K562 (cell line): ENCODE results near the gene ZNF565. TPM values are rescaled to one million over a fixed set of nuclear protein-coding genes. Genes with fewer than 3 reads are reported as not detected.

Source experiments
- ATAC-seq: fragments of 200-7000 bp; cut with Tn5 transposase; 3 replicates; pipeline ENCODE4 v1.9.1; 2020; ENCODE audit warnings: moderate library complexity
- BruUV-seq: library from RNA; stranded (reverse); fragments of 400-500 nt; replicated peaks from 2 replicates; lab custom pipeline; 2021; lab: Mats Ljungman, UMichigan
- CTCF ChIA-PET: fragments of 300-600 bp; formaldehyde crosslinking; extraction: SDS; loops from one replicate; lab custom pipeline; 2021; ENCODE audit warnings: low intra/inter-chr PET ratio; lab: Yijun Ruan, JAX
- POLR2A ChIA-PET: fragments of 300-600, 350-650 bp; sonication (Branson Sonifier 250); formaldehyde crosslinking; extraction: SDS; loops from one replicate; lab custom pipeline; 2021; ENCODE audit warnings: antibody characterized with exemption, inconsistent platforms; lab: Yijun Ruan, JAX
- DNase-seq, 4 experiments: peaks; one replicate each; pipeline versions ENCODE4 v3.0.0 to v3.0.0-alpha.2; 2011 to 2018; ENCODE audit warnings: low spot score in 3 of 4, mixed read lengths in 3 of 4; ENCODE audit errors: extremely low read depth in 1 of 4
- FAIRE-seq: peaks from 2 replicates; lab custom pipeline; 2011; peaks lifted over from hg19 to GRCh38; lab: Jason Lieb, UNC
- H2AFZ ChIP-seq: 2 replicates; pipeline ENCODE4 v1.6.0; 2011; ENCODE audit warnings: low read depth, low read length, control low read depth, inconsistent platforms
- H3K27ac ChIP-seq: fragments of 200-600 bp; 3 replicates; pipeline ENCODE4 v1.8.0; 2011; ENCODE audit warnings: low read depth, mild to moderate bottlenecking, control low read depth, inconsistent platforms, low read length, moderate library complexity, mixed read lengths; ENCODE audit errors: extremely low read depth
- H3K27me3 ChIP-seq, 2 experiments: fragments of 300-600 bp in 1 of 2; 2 replicates in 1 of 2; 3 replicates in 1 of 2; pipeline versions ENCODE4 v1.6.0 to v1.8.0; 2011; ENCODE audit warnings: inconsistent platforms in 2 of 2, low read length in 2 of 2, mild to moderate bottlenecking in 1 of 2, mixed read lengths in 1 of 2, moderate library complexity in 1 of 2; ENCODE audit not compliant: control insufficient read depth in 2 of 2, insufficient read depth in 2 of 2
- H3K36me3 ChIP-seq: fragments of 300-600 bp; 3 replicates; pipeline ENCODE4 v1.8.0; 2011; ENCODE audit warnings: mild to moderate bottlenecking, low read length, inconsistent platforms; ENCODE audit not compliant: control insufficient read depth, insufficient read depth
- H3K4me1 ChIP-seq, 2 experiments: fragments of 200-600 bp in 1 of 2; replicated peaks in 1 of 2; 2 replicates in 1 of 2; 3 replicates in 1 of 2; pipeline versions ENCODE4 v1.5.1 to v1.8.0; 2011; ENCODE audit warnings: inconsistent platforms in 2 of 2, low read length in 2 of 2, mild to moderate bottlenecking in 1 of 2, mixed read lengths in 1 of 2, moderate library complexity in 1 of 2; ENCODE audit not compliant: control insufficient read depth in 2 of 2, insufficient read depth in 2 of 2
- H3K4me2 ChIP-seq: 2 replicates; pipeline ENCODE4 v1.6.1; 2011; ENCODE audit warnings: low read length, control low read depth, inconsistent platforms, mixed read lengths; ENCODE audit not compliant: insufficient read depth
- H3K4me3 ChIP-seq: fragments of 200-600 bp; sonication (generic), shearing (Covaris generic); 2 replicates; pipeline ENCODE4 v1.5.1; 2016; ENCODE audit warnings: control low read depth, inconsistent platforms
- H3K79me2 ChIP-seq: fragments of 200-600 bp; 3 replicates; pipeline ENCODE4 v1.8.0; 2011; ENCODE audit warnings: low read length, inconsistent platforms; ENCODE audit not compliant: control insufficient read depth, insufficient read depth
- H3K9ac ChIP-seq, 2 experiments: 2 replicates each; pipeline versions ENCODE4 v1.6.0 to v1.6.1; 2011; ENCODE audit warnings: low read depth in 2 of 2, low read length in 2 of 2, control low read depth in 1 of 2, inconsistent platforms in 1 of 2, mild to moderate bottlenecking in 1 of 2, mixed read lengths in 1 of 2; ENCODE audit not compliant: insufficient read depth in 1 of 2
- H3K9me1 ChIP-seq: one replicate; pipeline ENCODE4 v1.6.0; 2011; ENCODE audit warnings: inconsistent platforms, mild to moderate bottlenecking, low read length, moderate library complexity; ENCODE audit not compliant: control insufficient read depth, insufficient read depth
- H3K9me3 ChIP-seq: replicated peaks from 2 replicates; pipeline ENCODE4 v1.5.1; 2011; ENCODE audit warnings: low read depth, low read length, inconsistent platforms; ENCODE audit not compliant: control insufficient read depth, insufficient read depth
- H4K20me1 ChIP-seq: replicated peaks from 2 replicates; pipeline ENCODE4 v1.6.1; 2011; ENCODE audit warnings: low read length, inconsistent platforms, mixed read lengths; ENCODE audit not compliant: control insufficient read depth, insufficient read depth
- BCL6 ChIP-seq: fragments of 250-450 bp; sonication (Bioruptor Pico); IDR thresholded peaks from 2 replicates; pipeline ENCODE4 v1.4.0; 2020
- CCNT2 ChIP-seq: IDR thresholded peaks from 2 replicates; pipeline ENCODE4 v1.6.1; 2011; ENCODE audit warnings: borderline replicate concordance, low read depth, mild to moderate bottlenecking, moderate library complexity, mixed read lengths, low read length; ENCODE audit not compliant: insufficient read length; ENCODE audit errors: extremely low read depth
- ERF ChIP-seq: fragments of 450-650 bp; formaldehyde crosslinking; IDR thresholded peaks from 2 replicates; pipeline ENCODE4 v1.4.0; 2020; ENCODE audit warnings: mild to moderate bottlenecking, mixed read lengths
- EZH2 ChIP-seq: IDR thresholded peaks from 2 replicates; pipeline ENCODE4 v1.6.1; 2012; ENCODE audit warnings: low read depth, mild to moderate bottlenecking, inconsistent platforms, low read length, borderline replicate concordance
- RBM17 ChIP-seq: fragments of 200-400 bp; formaldehyde crosslinking; IDR thresholded peaks from 2 replicates; pipeline ENCODE4 v1.6.1; 2017; ENCODE audit warnings: low read depth, mild to moderate bottlenecking, low read length, borderline replicate concordance
- RFX1 ChIP-seq: fragments of 450-650 bp; IDR thresholded peaks from 2 replicates; pipeline ENCODE4 v1.6.1; 2016; ENCODE audit warnings: mild to moderate bottlenecking, moderate library complexity
- STAG1 ChIP-seq: sonication (generic); formaldehyde crosslinking; IDR thresholded peaks from 2 replicates; pipeline ENCODE4 v1.5.0; 2020; ENCODE audit warnings: missing genetic modification reagents, borderline replicate concordance
- ZFP36 ChIP-seq: fragments of 150-350 bp; IDR thresholded peaks from 2 replicates; pipeline ENCODE4 v1.6.1; 2018; ENCODE audit warnings: low read length, low read depth; ENCODE audit not compliant: partially characterized antibody
- ZNF253 ChIP-seq: fragments of 250-450 bp; sonication (Bioruptor Pico); conservative IDR thresholded peaks from 2 replicates; pipeline ENCODE4 v1.6.1; 2021; ENCODE audit warnings: mild to moderate bottlenecking
- WGBS: fragments of 100-300 bp; shearing (Covaris generic); methylation state at CpG from one replicate; pipeline ENCODE4 v1.1.6; 2016; ENCODE audit warnings: low coverage, mixed read lengths; ENCODE audit not compliant: insufficient coverage; ENCODE audit errors: missing lambda C conversion rate; 5-methylcytosine and 5-hydroxymethylcytosine counted together
- in situ Hi-C: fragments of 300-500 bp; cut with MboI; formaldehyde crosslinking; loops from 4 replicates; pipeline ENCODE4 v1.15.0; 2018; ENCODE audit warnings: inconsistent platforms, mixed read lengths
- intact Hi-C: fragments of 100-400 bp; cut with micrococcal nuclease; formaldehyde crosslinking; loops from 2 replicates; pipeline ENCODE4 v1.14.2; 2022
- polyA plus RNA-seq, 8 experiments: library from polyadenylated mRNA; depleted of rRNA in 4 of 8; stranded (reverse) in 5 of 8; unstranded in 3 of 8; fragments of >200 nt; fragmentation: Nextera tagmentation in 2 of 8; fragmentation: Illumina TruSeq in 1 of 8; extraction: Ambion mirVana in 2 of 8; extraction: Trizol in 1 of 8; gene quantifications; 2 replicates each; pipeline versions ENCODE4 v1.2.1 to v1.2.3, GENCODE V29; 2011 to 2014; ENCODE audit warnings: inconsistent platforms in 1 of 8, missing spikeins in 1 of 8
- total RNA-seq, 7 experiments: library from RNA; depleted of rRNA in 6 of 7; stranded (reverse); fragments of >200 nt in 6 of 7; fragmentation: Illumina TruSeq in 2 of 7; extraction: Trizol in 2 of 7; gene quantifications; 2 replicates each; pipeline versions ENCODE4 v1.2.1 to v1.2.3, GENCODE V29; 2011 to 2021; ENCODE audit warnings: low replicate concordance in 1 of 7
- TF ChIP-seq, protein P1 (sequence below): sonication (generic); formaldehyde crosslinking; IDR thresholded peaks from 2 replicates; pipeline ENCODE4 v1.9.0; 2022; ENCODE audit warnings: mild to moderate bottlenecking, missing genetic modification reagents
- TF ChIP-seq, protein P2 (sequence below), 2 experiments: IDR thresholded peaks in 1 of 2; conservative IDR thresholded peaks in 1 of 2; 2 replicates each; pipeline ENCODE4 v1.6.1; 2016; ENCODE audit warnings: low read depth in 2 of 2, mild to moderate bottlenecking in 1 of 2, missing compliant biosample characterization in 1 of 2, missing genetic modification characterization in 1 of 2, moderate library complexity in 1 of 2
- TF ChIP-seq, protein P3 (sequence below): fragments of 250-450 bp; sonication (Bioruptor Pico); IDR thresholded peaks from 2 replicates; pipeline ENCODE4 v1.8.0; 2022; ENCODE audit warnings: moderate library complexity, mild to moderate bottlenecking, inconsistent platforms
- TF ChIP-seq, protein P4 (sequence below), 2 experiments: fragments of 450-650 bp; conservative IDR thresholded peaks; 2 replicates each; pipeline ENCODE4 v1.6.1; 2017; ENCODE audit warnings: mild to moderate bottlenecking in 2 of 2, moderate library complexity in 2 of 2

Gene ZNF565
- total and polyA plus RNA-seq, 9 of the 15 experiments (the other 6 are each of a cell fraction or from before 2014, with no cell fraction given) = 1.3 to 3.2 (median 2.6) TPM

DNA sequence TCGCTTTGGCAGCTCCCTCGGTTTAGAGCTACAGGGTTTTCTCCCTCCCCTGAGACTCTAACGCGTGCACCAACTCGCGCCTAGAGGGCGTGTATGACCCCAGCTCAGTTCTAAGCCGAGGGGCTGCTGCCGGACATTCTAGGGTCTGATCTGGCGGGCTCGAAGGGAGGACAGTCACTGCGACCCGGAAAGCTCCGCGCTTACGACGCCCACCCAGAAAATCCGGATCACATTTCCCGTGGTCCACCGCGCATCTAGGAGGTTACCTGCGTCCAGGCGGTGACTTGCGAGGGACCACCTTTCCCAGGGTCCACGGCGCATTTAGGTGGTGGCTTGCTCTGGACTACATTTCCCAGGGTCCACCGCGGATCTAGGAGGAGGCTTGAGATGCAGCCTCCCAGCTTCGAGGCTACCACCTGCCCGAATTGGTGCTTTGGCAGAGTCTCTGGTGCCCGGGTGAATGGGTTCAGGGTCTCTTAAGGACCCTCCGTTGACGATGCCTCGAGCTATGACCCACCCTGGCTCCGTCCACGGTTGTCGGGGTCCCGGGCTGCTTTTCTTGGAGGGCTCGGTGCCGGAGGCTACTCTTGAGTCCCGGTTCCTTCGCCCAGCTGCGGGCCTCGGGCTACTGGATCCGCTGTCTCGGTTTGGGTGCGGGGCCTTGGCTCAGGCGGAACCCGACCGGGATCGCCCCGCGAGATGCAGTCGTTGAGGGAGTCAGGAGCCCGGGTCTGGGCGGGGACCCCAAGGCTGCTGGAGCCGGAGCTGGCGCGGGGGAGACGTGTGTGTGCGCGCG, 30.9 kb upstream of the ZNF565 start (continued):
- TF ChIP-seq, protein P1, sequence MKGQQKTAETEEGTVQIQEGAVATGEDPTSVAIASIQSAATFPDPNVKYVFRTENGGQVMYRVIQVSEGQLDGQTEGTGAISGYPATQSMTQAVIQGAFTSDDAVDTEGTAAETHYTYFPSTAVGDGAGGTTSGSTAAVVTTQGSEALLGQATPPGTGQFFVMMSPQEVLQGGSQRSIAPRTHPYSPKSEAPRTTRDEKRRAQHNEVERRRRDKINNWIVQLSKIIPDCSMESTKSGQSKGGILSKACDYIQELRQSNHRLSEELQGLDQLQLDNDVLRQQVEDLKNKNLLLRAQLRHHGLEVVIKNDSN (CRISPR knock-in tag) = no peak
- no peak for TF ChIP-seq CCNT2
- no peak for TF ChIP-seq ERF (CRISPR knock-in tag)
- TF ChIP-seq RFX1 = no peak
- TF ChIP-seq, all 486 proteins: peak for 0

DNA sequence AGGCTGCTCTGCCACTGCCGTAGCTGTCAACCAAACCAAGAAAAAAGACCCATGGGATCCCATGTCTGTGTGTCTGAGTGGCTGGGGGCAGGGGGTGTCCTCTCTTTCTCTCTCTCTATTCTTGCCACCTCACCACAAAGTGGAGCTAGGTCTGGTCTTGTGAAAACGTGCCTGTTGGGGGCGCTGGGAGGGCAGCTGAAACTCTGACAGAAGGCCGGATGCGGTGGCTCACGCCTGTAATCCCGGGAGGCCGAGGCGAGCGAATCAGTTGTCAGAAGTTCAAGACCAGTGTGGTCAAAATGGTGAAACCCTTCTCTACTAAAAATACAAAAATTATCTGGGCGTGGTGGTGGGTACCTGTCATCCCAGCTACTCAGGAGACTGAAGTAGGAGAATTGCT, 29.6 kb upstream of the ZNF565 start:
- POLR2A ChIA-PET = interaction anchor here (0.6 kb wide), 1 partner anchor 230 kb away, joined by 3 read pairs; no protein-coding TSS in a partner anchor
- TF ChIP-seq ZFP36 = no peak
- no peak for TF ChIP-seq EZH2
- no peak for TF ChIP-seq RBM17
- TF ChIP-seq ZNF253 (CRISPR knock-in tag) = no peak
- TF ChIP-seq BCL6 (CRISPR knock-in tag) = no peak
- TF ChIP-seq CCNT2 = no peak
- TF ChIP-seq, protein P2, sequence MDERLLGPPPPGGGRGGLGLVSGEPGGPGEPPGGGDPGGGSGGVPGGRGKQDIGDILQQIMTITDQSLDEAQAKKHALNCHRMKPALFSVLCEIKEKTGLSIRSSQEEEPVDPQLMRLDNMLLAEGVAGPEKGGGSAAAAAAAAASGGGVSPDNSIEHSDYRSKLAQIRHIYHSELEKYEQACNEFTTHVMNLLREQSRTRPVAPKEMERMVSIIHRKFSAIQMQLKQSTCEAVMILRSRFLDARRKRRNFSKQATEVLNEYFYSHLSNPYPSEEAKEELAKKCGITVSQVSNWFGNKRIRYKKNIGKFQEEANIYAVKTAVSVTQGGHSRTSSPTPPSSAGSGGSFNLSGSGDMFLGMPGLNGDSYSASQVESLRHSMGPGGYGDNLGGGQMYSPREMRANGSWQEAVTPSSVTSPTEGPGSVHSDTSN (CRISPR knock-in tag; IDR thresholded peaks at IDR 0.05; ENCODE audit: low read depth) = no peak
- TF ChIP-seq, protein P2 (tag; conservative IDR thresholded peaks at IDR 0.05; ENCODE audit: low read depth) = no peak
- TF ChIP-seq, protein P3, sequence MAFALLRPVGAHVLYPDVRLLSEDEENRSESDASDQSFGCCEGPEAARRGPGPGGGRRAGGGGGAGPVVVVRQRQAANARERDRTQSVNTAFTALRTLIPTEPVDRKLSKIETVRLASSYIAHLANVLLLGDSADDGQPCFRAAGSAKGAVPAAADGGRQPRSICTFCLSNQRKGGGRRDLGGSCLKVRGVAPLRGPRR (CRISPR knock-in tag) = no peak
- TF ChIP-seq STAG1 = no peak
- TF ChIP-seq, protein P4, sequence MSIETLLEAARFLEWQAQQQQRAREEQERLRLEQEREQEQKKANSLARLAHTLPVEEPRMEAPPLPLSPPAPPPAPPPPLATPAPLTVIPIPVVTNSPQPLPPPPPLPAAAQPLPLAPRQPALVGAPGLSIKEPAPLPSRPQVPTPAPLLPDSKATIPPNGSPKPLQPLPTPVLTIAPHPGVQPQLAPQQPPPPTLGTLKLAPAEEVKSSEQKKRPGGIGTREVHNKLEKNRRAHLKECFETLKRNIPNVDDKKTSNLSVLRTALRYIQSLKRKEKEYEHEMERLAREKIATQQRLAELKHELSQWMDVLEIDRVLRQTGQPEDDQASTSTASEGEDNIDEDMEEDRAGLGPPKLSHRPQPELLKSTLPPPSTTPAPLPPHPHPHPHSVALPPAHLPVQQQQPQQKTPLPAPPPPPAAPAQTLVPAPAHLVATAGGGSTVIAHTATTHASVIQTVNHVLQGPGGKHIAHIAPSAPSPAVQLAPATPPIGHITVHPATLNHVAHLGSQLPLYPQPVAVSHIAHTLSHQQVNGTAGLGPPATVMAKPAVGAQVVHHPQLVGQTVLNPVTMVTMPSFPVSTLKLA (conservative IDR thresholded peaks at IDR 0.05) = no peak

More for the DNA sequence above, 29.6 kb upstream of the ZNF565 start:
- no TSS peak for BruUV-seq
- peaks cover 0 to 4% of the 10 kb centered on the region in 2 experiments; a peak in 1 of 5 replicates for H3K4me1 ChIP-seq
- no peak overlapping the region for H3K27ac ChIP-seq
- no peak for FAIRE-seq
- intact Hi-C loops (no loop called here), in situ Hi-C loops (no loop called here)
- ATAC-seq = no peak
- peaks cover 2% of the 10 kb centered on the region; the same call in 1 of the 3 replicates for H3K36me3 ChIP-seq
- WGBS = 75% methylated on average over 11 of the region's 11 CpGs
- CTCF ChIA-PET = no interaction called here
- no peak overlapping the region for H2AFZ ChIP-seq
- no peak overlapping the region for H3K4me2 ChIP-seq
- H3K4me3 ChIP-seq = no peak overlapping the region
- H3K27me3 ChIP-seq = no peaks in the 10 kb centered on the region
- no peak for DNase-seq
- no peaks in the 10 kb centered on the region for H3K79me2 ChIP-seq
- no peaks in the 10 kb centered on the region for H4K20me1 ChIP-seq
- H3K9me1 ChIP-seq = no peaks in the 10 kb centered on the region
- H3K9ac ChIP-seq = no peak overlapping the region
- H3K9me3 ChIP-seq = peaks cover 2% of the 10 kb centered on the region; the same call in 1 of the 2 replicates
